GM21423 (cell line): ENCODE results near the gene IPCEF1.

ENCODE experiments used
- ATAC-seq: cut with Tn5 transposase; IDR thresholded peaks from one replicate; pipeline ENCODE4 v1.9.1; 2021; ENCODE audit warnings: mild to moderate bottlenecking, moderate library complexity; ENCODE audit not compliant: unreplicated experiment

Gene IPCEF1

DNA sequence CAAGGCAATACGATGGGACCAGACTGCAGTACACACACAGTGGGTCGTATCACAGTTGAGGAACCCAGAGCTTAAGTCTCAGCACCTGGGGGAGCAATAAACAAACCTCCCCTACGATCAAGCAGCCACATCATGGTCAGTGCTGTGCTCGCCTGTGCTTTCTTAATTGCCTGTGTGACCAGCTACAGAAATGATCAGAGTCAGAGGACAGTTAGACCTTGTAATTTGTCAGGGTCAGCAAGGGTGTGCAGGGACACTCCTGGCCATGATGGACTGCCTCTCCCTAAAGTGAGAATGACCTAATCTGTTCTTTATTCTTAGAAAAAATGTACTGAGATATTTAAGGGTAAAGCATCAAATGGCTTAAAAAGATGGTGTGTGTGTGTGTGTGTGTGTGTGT is 239.1 kb downstream of the IPCEF1 start:
- ATAC-seq, result no peak

DNA sequence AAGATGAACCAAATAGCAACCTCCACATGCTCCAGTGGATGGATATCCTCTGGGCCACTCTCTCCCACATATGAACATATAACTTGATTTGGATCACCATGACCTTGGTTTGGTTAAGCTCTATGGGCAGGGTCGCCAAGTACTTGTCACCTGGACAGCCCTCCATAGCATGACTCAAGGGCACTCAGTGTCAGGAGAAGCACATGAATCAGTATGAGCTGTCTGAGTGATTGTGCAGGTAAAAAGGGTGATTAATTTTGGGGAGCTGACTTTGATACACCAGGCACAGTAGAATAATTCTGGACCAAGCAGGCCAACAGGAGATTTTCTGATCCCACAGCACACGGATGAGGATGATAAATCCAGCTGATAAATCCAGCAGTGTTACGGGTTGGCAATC is 243.2 kb downstream of the IPCEF1 start:
- no peak for ATAC-seq

- ATAC-seq, result no peak
Measured at GRCh38 chr6:154112181-154112809, 244.3 kb downstream of the IPCEF1 start.

GRCh38 chr6:154111025-154111424 is 245.6 kb downstream of the IPCEF1 start:
- no peak for ATAC-seq

DNA sequence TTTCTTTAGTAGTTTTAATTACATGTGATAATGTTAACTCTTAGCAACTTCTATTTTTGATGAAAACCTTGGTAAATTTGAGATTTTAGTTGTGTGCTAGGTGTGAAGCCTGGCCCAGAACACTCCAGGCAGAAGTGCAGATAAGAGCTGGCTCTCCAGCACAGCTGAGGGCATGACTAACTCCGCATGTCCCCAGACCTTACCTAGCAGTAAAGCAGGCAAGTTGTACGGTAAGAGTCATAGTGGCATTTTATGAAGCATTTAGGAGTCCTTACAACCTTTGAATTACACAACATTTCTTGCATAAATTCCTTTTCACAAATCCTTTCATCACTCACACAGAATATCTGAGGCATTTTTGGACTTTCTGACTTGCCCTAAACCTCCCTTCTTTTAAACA is 250.4 kb downstream of the IPCEF1 start:
- no peak for ATAC-seq
